Activated B cell treated with CpG ODN at 0.5 μM for 24 hours (primary cell): Measurements from ENCODE around the gene MTHFR. TPM values are rescaled to one million over a fixed set of nuclear protein-coding genes. Genes with fewer than 3 reads are reported as not detected.

Experiments
- ATAC-seq: fragments of 200-7000 bp; cut with Tn5 transposase; one replicate; pipeline ENCODE4 v1.10.0; 2021; ENCODE audit warnings: low read depth, mild to moderate bottlenecking, moderate library complexity
- CTCF ChIA-PET: fragments of 350-600 bp; sonication (Branson Sonifier 250); formaldehyde crosslinking; loops from one replicate; lab custom pipeline; 2021; ENCODE audit warnings: antibody characterized with exemption; lab: Charles Lee
- POLR2A ChIA-PET: fragments of 350-600 bp; sonication (Branson Sonifier 250); formaldehyde crosslinking; loops from one replicate; lab custom pipeline; 2021; ENCODE audit warnings: antibody characterized with exemption; lab: Charles Lee
- DNase-seq: peaks from one replicate; pipeline ENCODE4 v3.0.0; 2022
- H3K27ac Mint-ChIP-seq: one replicate; pipeline ENCODE4 v1.8.0; 2020; ENCODE audit warnings: mixed read lengths
- H3K27me3 Mint-ChIP-seq: one replicate; pipeline ENCODE4 v1.8.0; 2021; ENCODE audit warnings: mixed read lengths
- H3K36me3 Mint-ChIP-seq: one replicate; pipeline ENCODE4 v1.8.0; 2021; ENCODE audit warnings: low read depth, mixed read lengths
- H3K4me1 Mint-ChIP-seq: one replicate; pipeline ENCODE4 v1.8.0; 2021; ENCODE audit warnings: mixed read lengths
- H3K4me3 Mint-ChIP-seq: one replicate; pipeline ENCODE4 v1.8.0; 2020; ENCODE audit warnings: mild to moderate bottlenecking, mixed read lengths
- H3K9me3 Mint-ChIP-seq: one replicate; pipeline ENCODE4 v1.8.0; 2020; ENCODE audit warnings: mixed read lengths
- CTCF ChIP-seq: fragments of 200-600 bp; IDR thresholded peaks from one replicate; pipeline ENCODE4 v1.8.0; 2022; ENCODE audit warnings: antibody characterized with exemption, mild to moderate bottlenecking
- intact Hi-C: fragments of 100-400 bp; cut with micrococcal nuclease; formaldehyde crosslinking; loops from one replicate; pipeline ENCODE4 v1.15.1; 2024
- total RNA-seq: library from RNA; stranded (reverse); gene quantifications from 2 replicates; pipeline ENCODE4 v1.2.3, GENCODE V29; 2022

Gene MTHFR
- total RNA-seq, 1 donor from 2014 or later: 56.9 TPM

- Mint-ChIP-seq H3K4me1 (no peaks in the 10 kb centered on the region), H3K27me3 (no peaks in the 10 kb centered on the region), H3K4me3 (no peak overlapping the region), H3K36me3 (no peaks in the 10 kb centered on the region), H3K9me3 (no peaks in the 10 kb centered on the region), H3K27ac (no peak overlapping the region)
- CTCF ChIA-PET: no interaction called here
- no peak for TF ChIP-seq CTCF
- DNase-seq (no peak), ATAC-seq (no peak)
- POLR2A ChIA-PET: interaction anchor here (0.6 kb wide), 1 partner anchor 1111 kb away, joined by 3 read pairs; no protein-coding TSS in a partner anchor
- intact Hi-C loops: no loop called here
These were observed 27.4 kb downstream of the MTHFR start for GRCh38 chr1:11778336-11778735.

- TF ChIP-seq CTCF: no peak
- H3K36me3 Mint-ChIP-seq: no peaks in the 10 kb centered on the region
- intact Hi-C loops: no loop called here
- no peak overlapping the region for H3K4me3 Mint-ChIP-seq
- H3K27me3 Mint-ChIP-seq: no peaks in the 10 kb centered on the region
- ATAC-seq: no peak
- DNase-seq: no peak
- ChIA-PET CTCF (no interaction called here), POLR2A (interaction anchor here (0.6 to 0.8 kb wide), 2 partner anchors 132 to 1111 kb away, joined by 3 read pairs; no protein-coding TSS in a partner anchor)
- no peaks in the 10 kb centered on the region for H3K4me1 Mint-ChIP-seq
- H3K9me3 Mint-ChIP-seq: no peaks in the 10 kb centered on the region
- H3K27ac Mint-ChIP-seq: no peak overlapping the region
These were observed 28.0 kb downstream of the MTHFR start for GRCh38 chr1:11777658-11778322.

GRCh38 chr1:11774753-11775152 lies 31.0 kb downstream of the MTHFR start:
- no peaks in the 10 kb centered on the region for H3K36me3 Mint-ChIP-seq
- H3K27me3 Mint-ChIP-seq: no peaks in the 10 kb centered on the region
- no peaks in the 10 kb centered on the region for H3K9me3 Mint-ChIP-seq
- ChIA-PET CTCF (no interaction called here), POLR2A (interaction anchor here (0.6 kb wide), 1 partner anchor 11 kb away, joined by 3 read pairs; no protein-coding TSS in a partner anchor)
- ATAC-seq (no peak), DNase-seq (no peak)
- H3K4me1 Mint-ChIP-seq: peaks cover 4% of the 10 kb centered on the region
- H3K4me3 Mint-ChIP-seq: no peak overlapping the region
- intact Hi-C loops: no loop called here
- no peak overlapping the region for H3K27ac Mint-ChIP-seq
- no peak for TF ChIP-seq CTCF

- Mint-ChIP-seq H3K4me1 (peaks cover 4% of the 10 kb centered on the region), H3K27me3 (no peaks in the 10 kb centered on the region), H3K4me3 (no peak overlapping the region), H3K27ac (no peak overlapping the region), H3K9me3 (no peaks in the 10 kb centered on the region), H3K36me3 (no peaks in the 10 kb centered on the region)
- intact Hi-C loops: no loop called here
- ChIA-PET POLR2A (no interaction called here), CTCF (no interaction called here)
- DNase-seq (no peak), ATAC-seq (no peak)
- TF ChIP-seq CTCF: no peak
These were observed 33.3 kb downstream of the MTHFR start for GRCh38 chr1:11772458-11772857.

- Mint-ChIP-seq H3K4me3 (no peak overlapping the region), H3K27me3 (no peaks in the 10 kb centered on the region), H3K36me3 (no peaks in the 10 kb centered on the region), H3K4me1 (peaks cover 4% of the 10 kb centered on the region), H3K9me3 (no peaks in the 10 kb centered on the region), H3K27ac (no peak overlapping the region)
- DNase-seq: no peak
- ChIA-PET POLR2A (interaction anchor here (1.0 kb wide), 1 partner anchor 137 kb away, joined by 3 read pairs; no protein-coding TSS in a partner anchor), CTCF (no interaction called here)
- no peak for TF ChIP-seq CTCF
- intact Hi-C loops: no loop called here
- no peak for ATAC-seq
These were observed 34.2 kb downstream of the MTHFR start for GRCh38 chr1:11771481-11772043.
